ENCODE results near the gene B3GNT2.

B3GNT2 gene

DNA sequence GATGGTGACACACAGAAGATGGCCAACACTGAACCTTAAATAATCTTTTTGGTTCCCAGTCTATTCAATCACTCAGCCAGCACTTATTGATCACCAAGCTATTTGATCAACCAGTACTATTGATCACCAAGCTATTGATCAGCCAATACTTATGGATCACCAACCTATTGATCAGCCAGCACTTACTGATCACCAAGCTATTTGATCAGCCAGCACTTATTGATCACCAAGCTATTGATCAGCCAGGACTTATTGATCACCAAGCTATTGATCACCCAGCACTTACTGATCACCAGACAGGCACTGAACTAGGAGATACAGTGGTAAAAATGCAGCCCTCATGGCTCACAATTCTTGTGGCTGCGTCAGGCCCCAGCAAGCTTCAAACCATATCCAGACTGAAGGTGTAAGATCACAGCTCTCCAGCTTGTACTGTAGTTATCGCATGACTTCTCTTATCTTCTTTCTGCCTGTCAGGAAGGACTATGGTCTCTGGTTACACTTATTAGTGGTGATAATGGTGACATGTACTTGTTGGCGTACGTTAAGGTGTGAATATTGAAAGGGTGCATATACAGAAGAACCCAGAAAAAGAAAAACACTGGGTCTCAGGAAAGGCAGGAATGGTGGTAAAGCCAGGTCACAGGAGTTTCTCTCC, 18.4 kb upstream of the B3GNT2 start:
- no peak overlapping the region for H3K4me3 Mint-ChIP-seq
- no peaks in the 10 kb centered on the region for H3K36me3 Mint-ChIP-seq
- H3K4me1 Mint-ChIP-seq = no peaks in the 10 kb centered on the region
- no peaks in the 10 kb centered on the region for H3K9me3 Mint-ChIP-seq
- ATAC-seq = no peak
- no peak overlapping the region for H3K27ac Mint-ChIP-seq
- no peaks in the 10 kb centered on the region for H3K27me3 Mint-ChIP-seq

DNA sequence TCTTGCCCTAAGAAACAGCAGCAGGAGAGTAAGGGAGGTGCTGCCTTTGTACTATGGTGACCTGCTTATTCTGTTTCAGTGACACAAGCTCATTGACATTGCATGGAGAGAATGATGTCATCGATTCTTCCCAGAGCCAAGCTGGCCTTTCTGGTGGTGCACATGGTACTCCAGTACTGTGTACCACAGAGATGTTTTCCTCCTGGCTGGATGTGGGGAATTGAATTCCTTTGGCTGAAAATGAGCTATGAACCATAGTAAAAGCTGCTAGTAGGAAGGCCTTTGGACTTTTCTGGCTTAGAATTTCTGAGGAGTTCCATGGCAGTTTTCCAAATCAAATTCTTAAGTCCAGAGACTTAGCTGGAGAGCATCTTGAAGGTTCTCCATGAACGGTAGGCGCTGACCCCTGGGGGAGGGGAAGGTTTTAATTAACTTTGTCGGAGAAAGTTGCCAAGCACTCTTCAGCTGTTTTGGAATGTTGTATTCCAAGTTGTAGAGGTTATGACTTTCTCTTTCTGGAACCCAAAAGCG, 17.1 kb upstream of the B3GNT2 start:
- H3K4me3 Mint-ChIP-seq = no peak overlapping the region
- no peak for ATAC-seq
- no peaks in the 10 kb centered on the region for H3K4me1 Mint-ChIP-seq
- H3K27ac Mint-ChIP-seq = no peak overlapping the region
- no peaks in the 10 kb centered on the region for H3K27me3 Mint-ChIP-seq
- no peaks in the 10 kb centered on the region for H3K9me3 Mint-ChIP-seq
- H3K36me3 Mint-ChIP-seq = no peaks in the 10 kb centered on the region

DNA sequence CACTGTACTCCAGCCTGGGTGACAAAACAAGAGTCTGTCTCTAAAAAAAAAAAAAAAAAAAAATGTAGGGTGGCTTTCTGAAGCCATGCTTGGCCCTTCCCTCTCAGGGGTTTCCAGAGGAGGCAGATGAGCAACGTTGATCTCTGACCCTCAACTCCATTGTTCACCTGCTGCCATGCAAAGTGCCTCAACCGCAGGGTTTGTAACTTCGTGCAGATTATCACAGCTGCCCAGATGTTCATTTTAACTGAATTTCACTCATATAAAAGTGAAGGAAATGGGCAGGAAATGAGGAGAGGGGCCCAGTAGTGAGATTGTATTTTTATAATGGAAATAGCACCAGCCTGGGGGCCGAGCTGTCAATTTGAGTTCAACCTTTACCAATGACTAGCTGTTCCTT, 14.9 kb upstream of the B3GNT2 start:
- Mint-ChIP-seq H3K27ac (peak overlapping the region; percentile 9), H3K36me3 (no peaks in the 10 kb centered on the region), H3K27me3 (no peaks in the 10 kb centered on the region), H3K4me1 (no peaks in the 10 kb centered on the region), H3K9me3 (no peaks in the 10 kb centered on the region), H3K4me3 (no peak overlapping the region)
- no peak for ATAC-seq

GRCh38 chr2:62181843-62182242, 14.1 kb upstream of the B3GNT2 start:
- Mint-ChIP-seq H3K4me1 (no peaks in the 10 kb centered on the region), H3K27me3 (no peaks in the 10 kb centered on the region), H3K36me3 (no peaks in the 10 kb centered on the region), H3K4me3 (no peak overlapping the region), H3K27ac (peak overlapping the region; percentile 9), H3K9me3 (no peaks in the 10 kb centered on the region)
- ATAC-seq = no peak

DNA sequence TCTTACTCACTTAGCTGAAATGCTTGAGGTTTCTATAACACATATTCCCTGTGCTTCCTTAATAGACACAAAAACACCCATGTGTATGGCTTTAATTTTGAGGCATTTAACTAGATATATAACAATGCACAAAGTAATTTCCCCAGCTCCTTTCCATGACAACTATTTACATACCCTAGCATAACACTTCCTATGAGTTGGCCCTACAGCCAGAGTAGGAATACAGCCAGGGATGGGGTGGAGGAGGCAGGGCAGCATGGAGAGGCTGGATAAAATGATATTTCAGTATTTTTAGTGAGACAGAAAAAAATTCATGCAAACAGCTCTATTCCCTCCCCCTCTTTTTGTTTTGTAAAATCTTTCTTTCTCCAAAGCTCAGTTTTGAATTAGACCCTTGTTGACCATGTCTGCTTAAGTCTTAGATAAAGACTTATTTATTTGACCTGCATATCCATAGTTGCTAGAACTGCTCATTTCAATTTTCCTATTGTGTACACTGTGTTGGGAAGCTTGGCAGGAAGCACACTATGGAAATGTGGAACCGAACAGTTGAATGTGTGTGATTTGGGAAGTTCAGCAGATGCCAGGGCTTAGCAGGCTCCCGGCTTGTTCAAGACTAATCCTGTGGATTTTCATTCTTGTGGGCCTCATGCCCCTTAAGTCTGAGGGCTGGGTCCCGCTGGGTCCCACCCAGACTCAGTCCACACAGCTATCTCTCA, 11.2 kb upstream of the B3GNT2 start:
- Mint-ChIP-seq H3K27me3 (no peaks in the 10 kb centered on the region), H3K4me3 (no peak overlapping the region), H3K4me1 (no peaks in the 10 kb centered on the region), H3K9me3 (no peaks in the 10 kb centered on the region), H3K27ac (no peak overlapping the region), H3K36me3 (no peaks in the 10 kb centered on the region)
- ATAC-seq = no peak

GRCh38 chr2:62185475-62186155, 10.3 kb upstream of the B3GNT2 start:
- H3K4me1 Mint-ChIP-seq = no peaks in the 10 kb centered on the region
- H3K9me3 Mint-ChIP-seq = no peaks in the 10 kb centered on the region
- H3K27ac Mint-ChIP-seq = no peak overlapping the region
- ATAC-seq = no peak
- no peak overlapping the region for H3K4me3 Mint-ChIP-seq
- H3K27me3 Mint-ChIP-seq = no peaks in the 10 kb centered on the region
- H3K36me3 Mint-ChIP-seq = no peaks in the 10 kb centered on the region

- H3K4me1 Mint-ChIP-seq = no peaks in the 10 kb centered on the region
- no peak overlapping the region for H3K27ac Mint-ChIP-seq
- no peaks in the 10 kb centered on the region for H3K36me3 Mint-ChIP-seq
- no peaks in the 10 kb centered on the region for H3K27me3 Mint-ChIP-seq
- no peak overlapping the region for H3K4me3 Mint-ChIP-seq
- no peaks in the 10 kb centered on the region for H3K9me3 Mint-ChIP-seq
- no peak for ATAC-seq
These were observed 9.6 kb upstream of the B3GNT2 start for GRCh38 chr2:62186156-62186905.

- Mint-ChIP-seq H3K4me1 (no peaks in the 10 kb centered on the region), H3K27me3 (no peaks in the 10 kb centered on the region), H3K4me3 (no peak overlapping the region), H3K36me3 (no peaks in the 10 kb centered on the region), H3K27ac (no peak overlapping the region), H3K9me3 (no peaks in the 10 kb centered on the region)
- no peak for ATAC-seq
These were observed 8.7 kb upstream of the B3GNT2 start for GRCh38 chr2:62187246-62187645.

DNA sequence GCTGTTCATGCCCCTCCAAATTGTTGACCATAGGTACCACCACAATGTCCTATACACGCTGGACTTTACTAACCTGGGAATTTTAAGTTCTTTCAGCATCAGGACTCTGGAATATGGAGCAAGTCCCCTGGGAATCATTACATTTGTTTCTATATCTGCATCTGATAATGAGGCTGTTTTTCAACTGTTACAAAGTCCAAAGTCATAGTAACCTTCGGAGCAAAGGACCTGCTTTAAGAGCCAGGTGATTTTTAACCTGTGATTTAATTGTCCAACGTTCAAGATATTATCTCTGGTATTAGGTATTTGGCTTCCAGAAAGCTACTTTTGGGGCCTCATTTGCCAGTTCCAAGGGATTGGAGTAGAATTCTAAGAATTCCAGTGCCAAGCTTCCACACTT, 7.5 kb upstream of the B3GNT2 start:
- H3K9me3 Mint-ChIP-seq = no peaks in the 10 kb centered on the region
- no peaks in the 10 kb centered on the region for H3K4me1 Mint-ChIP-seq
- no peak overlapping the region for H3K27ac Mint-ChIP-seq
- no peaks in the 10 kb centered on the region for H3K27me3 Mint-ChIP-seq
- ATAC-seq = no peak
- H3K36me3 Mint-ChIP-seq = no peaks in the 10 kb centered on the region
- no peak overlapping the region for H3K4me3 Mint-ChIP-seq

DNA sequence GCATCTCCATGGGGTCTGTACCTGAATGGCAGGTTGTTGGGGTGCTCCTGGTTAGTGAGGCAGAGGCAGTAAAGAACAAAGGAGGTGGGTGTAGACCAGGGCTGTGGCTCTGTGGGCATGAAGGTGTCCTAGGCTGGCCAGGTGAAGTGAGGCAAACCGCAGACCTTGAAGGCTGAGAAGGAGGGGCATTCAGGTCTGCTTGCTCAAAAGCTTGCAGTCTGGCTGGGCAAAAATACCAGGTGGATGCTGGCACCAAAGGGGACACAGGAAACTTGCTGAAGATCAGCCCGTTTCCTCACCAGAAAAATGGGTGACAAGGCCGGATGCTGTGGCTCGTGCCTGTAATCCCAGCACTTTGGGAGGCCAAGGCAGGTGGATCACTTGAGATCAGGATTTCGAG, 6.7 kb upstream of the B3GNT2 start:
- no peaks in the 10 kb centered on the region for H3K4me1 Mint-ChIP-seq
- no peaks in the 10 kb centered on the region for H3K36me3 Mint-ChIP-seq
- no peaks in the 10 kb centered on the region for H3K9me3 Mint-ChIP-seq
- no peaks in the 10 kb centered on the region for H3K27me3 Mint-ChIP-seq
- H3K27ac Mint-ChIP-seq = no peak overlapping the region
- H3K4me3 Mint-ChIP-seq = no peak overlapping the region
- ATAC-seq = no peak

DNA sequence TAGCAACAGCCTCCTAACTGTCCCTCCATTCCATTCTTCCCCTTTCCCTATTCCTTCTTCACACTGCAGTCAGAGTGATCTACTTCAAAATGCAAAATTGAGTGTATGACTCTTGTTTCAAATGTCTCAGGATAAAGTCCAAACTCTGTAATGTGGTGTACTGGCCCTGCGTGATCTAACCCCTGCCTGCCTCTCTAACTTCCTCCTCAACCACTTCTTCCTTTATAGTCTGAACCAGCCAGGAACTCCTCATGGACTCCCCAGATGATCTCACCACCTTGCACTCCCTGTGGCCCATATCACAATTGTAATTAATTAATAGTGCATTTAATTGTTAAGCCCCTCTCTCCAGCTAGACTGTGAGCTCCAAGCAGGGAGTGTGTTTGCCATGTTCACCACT, 3.1 kb upstream of the B3GNT2 start:
- Mint-ChIP-seq H3K4me1 (peaks cover 13% of the 10 kb centered on the region), H3K4me3 (no peak overlapping the region), H3K27me3 (no peaks in the 10 kb centered on the region), H3K9me3 (no peaks in the 10 kb centered on the region), H3K36me3 (no peaks in the 10 kb centered on the region), H3K27ac (no peak overlapping the region)
- ATAC-seq = no peak

DNA sequence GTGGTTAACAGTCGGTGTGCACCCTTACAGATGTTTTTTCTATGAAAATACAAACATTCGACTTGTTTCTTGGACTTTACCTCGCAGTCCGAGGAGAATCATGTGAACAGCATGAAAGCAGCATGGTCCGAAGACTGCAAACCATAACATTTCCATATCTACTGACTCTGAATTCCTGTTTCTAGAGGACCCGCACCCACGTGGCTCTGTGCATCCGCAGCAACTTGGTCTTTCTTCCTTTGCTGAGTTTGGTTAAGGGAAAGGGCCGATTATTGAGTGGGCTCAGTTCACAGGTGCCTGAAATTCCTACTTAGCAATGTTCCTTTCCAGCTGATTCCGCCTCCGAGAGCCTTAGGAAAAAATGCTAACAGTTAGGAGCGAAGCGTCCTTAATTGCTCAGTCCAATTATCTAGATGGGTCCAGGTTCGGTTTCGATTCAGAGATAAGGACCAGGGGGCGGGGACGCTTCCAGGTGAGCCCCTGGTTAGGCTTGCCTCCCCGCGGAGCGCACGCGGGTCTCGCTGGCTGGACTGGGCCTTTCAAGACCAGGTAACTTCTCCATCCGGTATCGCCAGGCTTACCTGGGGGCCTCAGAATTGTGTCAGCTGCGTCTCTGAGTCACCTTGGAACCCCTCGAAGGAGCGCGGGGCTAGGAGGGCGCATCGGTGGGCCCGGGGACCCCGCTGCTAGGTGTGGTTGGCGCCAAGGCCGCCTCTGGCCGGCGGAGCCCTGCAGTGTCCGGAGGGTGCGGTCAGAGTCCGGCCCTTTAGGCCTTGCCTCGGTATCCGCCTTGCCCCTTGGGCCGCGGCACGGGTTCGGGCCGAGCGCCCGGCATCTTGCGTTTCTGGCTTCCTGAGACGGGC, 1.1 kb upstream of the B3GNT2 start:
- ATAC-seq = no peak
- Mint-ChIP-seq H3K4me1 (peaks cover 30% of the 10 kb centered on the region), H3K27me3 (no peaks in the 10 kb centered on the region), H3K36me3 (no peaks in the 10 kb centered on the region), H3K4me3 (peak overlapping the region; percentile 93), H3K27ac (peak overlapping the region; percentile 91), H3K9me3 (no peaks in the 10 kb centered on the region)

DNA sequence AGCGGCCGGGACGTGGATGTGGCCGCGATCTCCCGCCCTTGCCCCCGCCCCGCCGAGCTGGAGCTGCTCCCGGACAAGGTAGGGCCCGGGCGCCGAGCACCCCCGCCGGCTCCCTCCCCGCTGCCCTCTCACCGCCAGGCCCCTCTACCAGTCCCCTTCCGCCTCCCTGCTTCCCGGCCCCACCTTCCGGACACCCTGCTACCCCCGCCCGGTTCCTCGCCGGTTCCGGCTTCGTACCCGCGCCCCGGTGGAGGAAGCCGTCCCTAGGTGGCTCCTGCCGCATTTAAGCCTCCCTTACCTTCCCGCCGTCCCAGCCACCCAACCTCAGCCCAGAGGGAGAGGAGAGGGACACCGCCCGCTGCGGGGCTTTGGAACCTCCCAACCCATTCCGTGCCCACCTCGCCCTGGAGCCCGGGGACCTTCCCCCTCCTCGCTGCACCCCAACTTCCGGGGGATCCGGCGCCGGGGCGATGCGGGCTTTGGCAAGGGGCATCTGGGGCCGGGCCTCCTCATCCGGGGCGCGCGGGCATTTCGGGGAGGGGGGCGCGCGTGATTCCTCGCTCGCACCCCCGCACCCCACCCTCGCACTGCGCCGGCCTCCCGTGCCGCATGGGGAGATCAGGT, 475 bp downstream of the B3GNT2 start:
- peaks cover 46% of the 10 kb centered on the region for H3K4me1 Mint-ChIP-seq
- no peaks in the 10 kb centered on the region for H3K9me3 Mint-ChIP-seq
- peak overlapping the region; percentile 93 for H3K4me3 Mint-ChIP-seq
- peak overlapping the region; percentile 91 for H3K27ac Mint-ChIP-seq
- ATAC-seq = peak; percentile 69
- H3K27me3 Mint-ChIP-seq = no peaks in the 10 kb centered on the region
- H3K36me3 Mint-ChIP-seq = no peaks in the 10 kb centered on the region

Measured in stimulated activated memory B cell treated with anti-CD40 and anti-IgM and Interleukin-4, amounts not matched to agents 10 μg/mL and 1 μg/mL and 100 μg/mL, for 72 hours (primary cell).